GM12878 (cell line): ENCODE results near the gene MUC21. TPM values are rescaled to one million over a fixed set of nuclear protein-coding genes. Genes with fewer than 3 reads are reported as not detected.

Experiments
- ATAC-seq: fragments of 200-7000 bp; cut with Tn5 transposase; 3 replicates; pipeline ENCODE4 v1.9.1; 2020; ENCODE audit warnings: mild to moderate bottlenecking, moderate library complexity
- BruUV-seq: library from RNA; stranded (reverse); fragments of 400-500 nt; replicated peaks from 2 replicates; lab custom pipeline; 2021; lab: Mats Ljungman, UMichigan
- CTCF ChIA-PET: fragments of 300-600 bp; sonication (Branson Sonifier 250); formaldehyde crosslinking; extraction: SDS; loops from one replicate; lab custom pipeline; 2021; ENCODE audit warnings: inconsistent platforms; lab: Yijun Ruan, JAX
- POLR2A ChIA-PET: fragments of 350-600 bp; formaldehyde crosslinking; extraction: SDS; loops from one replicate; lab custom pipeline; 2021; ENCODE audit warnings: inconsistent platforms; lab: Charles Lee
- RAD21 ChIA-PET: fragments of 300-600 bp; sonication (Branson Sonifier 250); formaldehyde crosslinking; loops from one replicate; lab custom pipeline; 2023; ENCODE audit warnings: antibody characterized with exemption; ENCODE audit not compliant: unreplicated experiment; lab: Charles Lee
- SMC1A ChIA-PET: fragments of 300-600 bp; sonication (Branson Sonifier 250); formaldehyde crosslinking; loops from one replicate; lab custom pipeline; 2023; ENCODE audit not compliant: unreplicated experiment, uncharacterized antibody; lab: Charles Lee
- DNase-seq: peaks from one replicate; pipeline ENCODE4 v3.0.0-alpha.2; 2011; ENCODE audit warnings: low read depth, low spot score
- FAIRE-seq: peaks from 3 replicates; lab custom pipeline; 2011; peaks lifted over from hg19 to GRCh38; lab: Jason Lieb, UNC
- H2AFZ ChIP-seq: 2 replicates; pipeline ENCODE4 v1.6.0; 2011; ENCODE audit warnings: low read depth, low read length, control low read depth; ENCODE audit not compliant: control insufficient read depth
- H3K27ac ChIP-seq: 2 replicates; pipeline ENCODE4 v1.5.1; 2011; ENCODE audit warnings: control low read depth; ENCODE audit not compliant: control insufficient read depth, insufficient read depth
- H3K27me3 ChIP-seq, 2 experiments: replicated peaks in 1 of 2; 2 replicates each; pipeline versions ENCODE4 v1.6.0 to v1.6.1; 2011; ENCODE audit warnings: low read length in 1 of 2; ENCODE audit not compliant: control insufficient read depth in 2 of 2, insufficient read depth in 2 of 2
- H3K36me3 ChIP-seq, 2 experiments: 2 replicates each; pipeline ENCODE4 v1.5.1; 2011; ENCODE audit warnings: low read length in 1 of 2; ENCODE audit not compliant: control insufficient read depth in 2 of 2, insufficient read depth in 2 of 2
- H3K4me1 ChIP-seq: 2 replicates; pipeline ENCODE4 v1.6.1; 2011; ENCODE audit warnings: mild to moderate bottlenecking, low read length, moderate library complexity, mixed read lengths; ENCODE audit not compliant: control insufficient read depth, insufficient read depth
- H3K4me2 ChIP-seq: 2 replicates; pipeline ENCODE4 v1.6.0; 2011; ENCODE audit warnings: control low read depth; ENCODE audit not compliant: control insufficient read depth, insufficient read depth
- H3K4me3 ChIP-seq: fragments of 200-600 bp; sonication (generic); 2 replicates; pipeline ENCODE4 v1.5.1; 2016
- H3K79me2 ChIP-seq: 2 replicates; pipeline ENCODE4 v1.6.0; 2011; ENCODE audit warnings: low read length; ENCODE audit not compliant: control insufficient read depth, insufficient read depth
- H3K9ac ChIP-seq: 2 replicates; pipeline ENCODE4 v1.8.0; 2011; ENCODE audit warnings: low read length, control low read depth, mixed read lengths; ENCODE audit not compliant: control insufficient read depth, insufficient read depth
- H3K9me3 ChIP-seq: replicated peaks from 3 replicates; pipeline ENCODE4 v1.5.1; 2011; ENCODE audit warnings: mild to moderate bottlenecking, low read length; ENCODE audit not compliant: control insufficient read depth, insufficient read depth
- H4K20me1 ChIP-seq: 2 replicates; pipeline ENCODE4 v1.6.0; 2011; ENCODE audit not compliant: control insufficient read depth, insufficient read depth
- BHLHE40 ChIP-seq, 2 experiments: fragments of 450-650 bp in 1 of 2; IDR thresholded peaks; 2 replicates each; pipeline ENCODE4 v1.6.1; 2011 to 2017; ENCODE audit warnings: low read depth in 2 of 2, borderline replicate concordance in 1 of 2, improper control_type of control experiment in 1 of 2, low read length in 1 of 2, mild to moderate bottlenecking in 1 of 2
- CBX5 ChIP-seq: sonication (generic); IDR thresholded peaks from 2 replicates; pipeline ENCODE4 v1.6.1; 2016; ENCODE audit warnings: low read depth, moderate library complexity, mild to moderate bottlenecking, inconsistent platforms
- CREB1 ChIP-seq: IDR thresholded peaks from 2 replicates; pipeline ENCODE4 v1.6.1; 2012; ENCODE audit warnings: low read depth, mild to moderate bottlenecking, inconsistent platforms
- HCFC1 ChIP-seq: fragments of 150-350 bp; IDR thresholded peaks from 2 replicates; pipeline ENCODE4 v1.6.1; 2014; ENCODE audit warnings: low read length
- IKZF1 ChIP-seq: fragments of 450-650 bp; conservative IDR thresholded peaks from 2 replicates; pipeline ENCODE4 v1.6.1; 2017; ENCODE audit warnings: antibody characterized with exemption, mild to moderate bottlenecking
- LARP7 ChIP-seq: fragments of 450-650 bp; IDR thresholded peaks from 2 replicates; pipeline ENCODE4 v1.6.1; 2017; ENCODE audit warnings: mild to moderate bottlenecking
- NBN ChIP-seq: fragments of 450-650 bp; IDR thresholded peaks from 2 replicates; pipeline ENCODE4 v1.6.1; 2016
- NFIC ChIP-seq: IDR thresholded peaks from 2 replicates; pipeline ENCODE4 v1.6.1; 2012; ENCODE audit warnings: low read depth, mild to moderate bottlenecking, inconsistent platforms, low read length, moderate library complexity
- NFYA ChIP-seq: IDR thresholded peaks from 2 replicates; pipeline ENCODE4 v1.6.1; 2011; ENCODE audit warnings: low read depth, mild to moderate bottlenecking, low read length, improper control_type of control experiment, borderline replicate concordance
- NR2F1 ChIP-seq: fragments of 450-650 bp; conservative IDR thresholded peaks from 2 replicates; pipeline ENCODE4 v1.6.1; 2017; ENCODE audit warnings: mild to moderate bottlenecking
- RAD21 ChIP-seq: IDR thresholded peaks from 2 replicates; pipeline ENCODE4 v1.6.1; 2011; ENCODE audit warnings: mild to moderate bottlenecking, low read depth, low read length, moderate library complexity; ENCODE audit not compliant: insufficient read depth
- SMAD5 ChIP-seq: IDR thresholded peaks from 2 replicates; pipeline ENCODE4 v1.6.1; 2016; ENCODE audit warnings: antibody characterized with exemption, low read depth
- TARDBP ChIP-seq: IDR thresholded peaks from 2 replicates; pipeline ENCODE4 v1.6.1; 2016; ENCODE audit warnings: borderline replicate concordance
- YY1 ChIP-seq: IDR thresholded peaks from 2 replicates; pipeline ENCODE4 v1.6.1; 2011; ENCODE audit warnings: low read depth, mild to moderate bottlenecking, low read length
- ZZZ3 ChIP-seq: IDR thresholded peaks from 2 replicates; pipeline ENCODE4 v1.6.1; 2011; ENCODE audit warnings: low read depth; ENCODE audit not compliant: control insufficient read depth, insufficient read length
- WGBS: methylation state at CpG from one replicate; pipeline ENCODE4 v1.1.6; 2016; ENCODE audit warnings: low lambda C conversion rate; ENCODE audit not compliant: insufficient replicate concordance, insufficient coverage; ENCODE audit errors: missing lambda C conversion rate; 5-methylcytosine and 5-hydroxymethylcytosine counted together
- in situ Hi-C: fragments of 300-500 bp; cut with MboI; formaldehyde crosslinking; loops from 9 replicates; pipeline ENCODE4 v1.14.3; 2018; ENCODE audit warnings: mixed read lengths
- intact Hi-C: fragments of 100-400 bp; cut with micrococcal nuclease; formaldehyde crosslinking; loops from one replicate; pipeline ENCODE4 v1.14.2; 2022; ENCODE audit not compliant: unreplicated experiment
- polyA plus RNA-seq, 11 experiments: library from polyadenylated mRNA; depleted of rRNA in 4 of 11; unstranded in 6 of 11; stranded (reverse) in 5 of 11; fragments of >200 nt; fragmentation: Nextera tagmentation in 4 of 11; fragmentation: Illumina TruSeq in 1 of 11; extraction: Ambion mirVana in 4 of 11; extraction: Trizol in 1 of 11; gene quantifications; 1 replicate in 1 of 11; 2 replicates in 10 of 11; pipeline versions ENCODE4 v1.2.1 to v1.2.3, GENCODE V29; 2011 to 2016; ENCODE audit warnings: inconsistent platforms in 2 of 11, missing spikeins in 2 of 11, low read depth in 1 of 11
- total RNA-seq, 4 experiments: library from RNA; depleted of rRNA in 3 of 4; stranded (reverse); fragments of >200 nt in 3 of 4; fragmentation: Illumina TruSeq in 1 of 4; extraction: Trizol in 1 of 4; gene quantifications; 2 replicates each; pipeline versions ENCODE4 v1.2.1 to v1.2.3, GENCODE V29; 2013 to 2021
- TF ChIP-seq, protein P1 (sequence below), 3 experiments: IDR thresholded peaks in 2 of 3; conservative IDR thresholded peaks in 1 of 3; 2 replicates each; pipeline ENCODE4 v1.5.1; 2011; ENCODE audit warnings: low read depth in 3 of 3, low read length in 3 of 3, mild to moderate bottlenecking in 3 of 3, control low read depth in 2 of 3, moderate library complexity in 2 of 3, inconsistent platforms in 1 of 3, mixed read lengths in 1 of 3; ENCODE audit not compliant: control insufficient read depth in 2 of 3, insufficient read depth in 1 of 3; ENCODE audit errors: extremely low read depth in 1 of 3

MUC21 gene
- total and polyA plus RNA-seq, 10 of the 15 experiments (the other 5 are each of a cell fraction or from before 2014, with no cell fraction given) = 0.02 TPM; not detected in 9

DNA sequence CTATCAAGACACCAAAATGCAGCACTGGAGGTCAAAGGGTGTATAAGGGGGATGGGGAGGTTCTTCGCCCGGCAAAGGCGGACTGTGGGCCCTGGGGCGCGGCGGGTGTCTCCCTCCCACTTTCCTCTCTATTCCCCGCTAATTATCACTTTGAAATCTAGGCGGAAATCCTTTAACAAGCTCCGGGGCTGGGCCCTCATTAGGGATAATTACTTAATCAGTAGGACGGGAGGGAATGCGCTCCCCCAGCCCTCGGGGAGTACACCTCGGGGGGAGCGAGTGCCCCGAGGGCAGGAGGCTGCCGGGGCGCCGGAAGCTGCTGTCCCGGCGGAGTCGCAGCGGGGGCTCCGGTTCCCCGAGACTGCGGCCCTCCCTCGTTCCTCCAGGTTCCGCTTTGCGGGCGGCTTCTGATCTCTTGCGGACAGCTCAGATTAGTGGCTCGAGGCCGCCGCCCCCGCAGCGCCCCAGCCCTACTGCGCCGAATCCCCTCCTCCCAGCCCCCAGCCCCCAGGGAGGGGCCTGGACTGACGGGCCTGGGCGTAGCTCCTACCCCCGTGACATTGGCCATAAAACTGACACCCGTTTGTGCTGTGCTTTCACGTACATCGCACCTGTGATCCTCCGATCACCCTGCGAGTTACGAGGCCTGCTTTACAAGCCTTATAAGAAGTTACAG, 28.0 kb upstream of the MUC21 start (continued):
- TF ChIP-seq NBN (no peak), SMAD5 (0 out of 2 replicates have a peak, but pooled peaks have one; percentile 27), RAD21 (no peak), YY1 (peak; percentile 71), CREB1 (peak; percentile 58; the same call in 1 of the 2 replicates)
- TF ChIP-seq, protein P1, sequence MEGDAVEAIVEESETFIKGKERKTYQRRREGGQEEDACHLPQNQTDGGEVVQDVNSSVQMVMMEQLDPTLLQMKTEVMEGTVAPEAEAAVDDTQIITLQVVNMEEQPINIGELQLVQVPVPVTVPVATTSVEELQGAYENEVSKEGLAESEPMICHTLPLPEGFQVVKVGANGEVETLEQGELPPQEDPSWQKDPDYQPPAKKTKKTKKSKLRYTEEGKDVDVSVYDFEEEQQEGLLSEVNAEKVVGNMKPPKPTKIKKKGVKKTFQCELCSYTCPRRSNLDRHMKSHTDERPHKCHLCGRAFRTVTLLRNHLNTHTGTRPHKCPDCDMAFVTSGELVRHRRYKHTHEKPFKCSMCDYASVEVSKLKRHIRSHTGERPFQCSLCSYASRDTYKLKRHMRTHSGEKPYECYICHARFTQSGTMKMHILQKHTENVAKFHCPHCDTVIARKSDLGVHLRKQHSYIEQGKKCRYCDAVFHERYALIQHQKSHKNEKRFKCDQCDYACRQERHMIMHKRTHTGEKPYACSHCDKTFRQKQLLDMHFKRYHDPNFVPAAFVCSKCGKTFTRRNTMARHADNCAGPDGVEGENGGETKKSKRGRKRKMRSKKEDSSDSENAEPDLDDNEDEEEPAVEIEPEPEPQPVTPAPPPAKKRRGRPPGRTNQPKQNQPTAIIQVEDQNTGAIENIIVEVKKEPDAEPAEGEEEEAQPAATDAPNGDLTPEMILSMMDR (IDR thresholded peaks at IDR 0.05 in 2 of 3, conservative IDR thresholded peaks at IDR 0.05 in 1 of 3; ENCODE audit: control insufficient read depth in 2 of 3, extremely low read depth in 1 of 3, insufficient read depth in 1 of 3, low read depth in 3 of 3, low read length in 3 of 3) = no peak
- TF ChIP-seq, all 136 proteins: peak for 42

DNA sequence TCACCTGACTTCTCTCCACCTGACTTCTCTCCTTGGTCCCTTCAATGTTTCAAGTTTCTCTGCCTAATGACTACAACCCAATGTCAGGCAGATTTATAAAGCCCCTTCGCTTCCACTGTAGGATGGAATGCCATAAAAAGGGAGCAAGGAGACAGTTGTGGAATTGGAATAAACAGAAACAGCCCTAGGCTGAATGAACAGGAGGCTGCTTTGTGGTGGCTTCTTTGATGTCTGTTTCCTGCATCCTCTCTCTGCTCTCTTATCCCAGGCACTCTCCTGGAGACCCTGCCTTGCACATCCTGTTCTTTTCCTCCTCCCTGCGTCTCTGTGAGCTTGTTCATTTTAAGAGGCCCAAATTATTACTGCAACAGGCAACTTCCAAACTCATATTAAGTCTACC, 25.8 kb upstream of the MUC21 start:
- TF ChIP-seq NFIC (no peak), CBX5 (no peak), BHLHE40 (IDR thresholded peaks at IDR 0.05; ENCODE audit: borderline replicate concordance in 1 of 2, low read depth in 2 of 2, low read length in 1 of 2) (no peak), ZZZ3 (no peak), HCFC1 (no peak), LARP7 (no peak), IKZF1 (no peak), YY1 (no peak), TARDBP (no peak), NR2F1 (no peak), NFYA (no peak)
- H3K79me2 ChIP-seq = no peaks in the 10 kb centered on the region
- no peak overlapping the region for H3K27ac ChIP-seq
- FAIRE-seq (no peak), ATAC-seq (no peak), DNase-seq (no peak)
- in situ Hi-C loops (no loop called here), intact Hi-C loops (no loop called here)
- ChIA-PET RAD21 (no interaction called here), SMC1A (interaction anchor here (0.6 kb wide), 1 partner anchor 116 kb away, joined by 3 read pairs; no protein-coding TSS in a partner anchor), CTCF (interaction anchor here (2.8 kb wide), 1 partner anchor 122 kb away, joined by 9 read pairs; no protein-coding TSS in a partner anchor), POLR2A (interaction anchor here (0.9 kb wide), 1 partner anchor 19 kb away, joined by 3 read pairs; no protein-coding TSS in a partner anchor)
- no peak overlapping the region for H3K9ac ChIP-seq
- H3K36me3 ChIP-seq = no peaks in the 10 kb centered on the region
- no peak overlapping the region for H3K4me2 ChIP-seq
- H3K27me3 ChIP-seq = no peaks in the 10 kb centered on the region; a peak in 1 of 4 replicates
- no peak overlapping the region for H3K4me3 ChIP-seq
- H4K20me1 ChIP-seq = no peaks in the 10 kb centered on the region
- BruUV-seq = no TSS peak
- H3K9me3 ChIP-seq = no peaks in the 10 kb centered on the region
- peaks cover 8% of the 10 kb centered on the region for H3K4me1 ChIP-seq
- 61% methylated on average over 2 of the region's 2 CpGs for WGBS
- no peak overlapping the region for H2AFZ ChIP-seq
